ENCODE data around the gene BEND5.

Gene BEND5

DNA sequence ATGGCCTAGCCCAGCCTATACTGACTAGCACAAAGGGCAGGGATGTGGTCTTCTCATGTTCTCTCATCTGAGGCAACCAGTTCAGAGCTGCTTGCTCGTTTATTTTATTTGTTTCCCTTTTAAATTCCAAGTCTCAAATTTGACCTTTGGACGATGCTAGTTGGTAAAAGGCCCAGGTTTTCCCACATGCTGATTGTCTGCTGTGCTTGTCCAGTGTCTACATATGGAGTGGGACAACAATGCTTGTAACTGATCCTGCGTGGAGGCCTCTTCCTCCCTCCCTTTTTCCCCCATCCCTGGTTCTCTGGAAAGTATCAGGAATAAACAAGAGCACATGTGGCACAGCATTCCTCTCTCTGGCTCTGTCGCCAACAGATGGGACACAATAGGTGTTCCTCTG, 34.0 kb upstream of the BEND5 start:
- no peak overlapping the region for H4K91ac ChIP-seq (ENCODE audit: low read depth, low read length)
- WGBS (ENCODE audit: extremely low coverage, insufficient coverage, insufficient read length): no CpG with 5 or more reads among the region's 4 CpGs
- no peak overlapping the region for H3K4me2 ChIP-seq (ENCODE audit: low read length)
- no peak overlapping the region for H2BK5ac ChIP-seq (ENCODE audit: low read depth, low read length, poor library complexity)
- H3K27me3 ChIP-seq (ENCODE audit: insufficient read depth, low read length): no peaks in the 10 kb centered on the region
- no peak overlapping the region for H3K9ac ChIP-seq (ENCODE audit: low read length)
- H3K79me1 ChIP-seq (ENCODE audit: low read length): no peaks in the 10 kb centered on the region
- H3K27ac ChIP-seq (ENCODE audit: low read depth, low read length): no peak overlapping the region
- no peaks in the 10 kb centered on the region for H3K36me3 ChIP-seq (ENCODE audit: control insufficient read depth in 1 of 2, insufficient read depth in 2 of 2, low read length in 2 of 2)
- H3K9me3 ChIP-seq (ENCODE audit: insufficient read depth, low read depth, low read length): no peaks in the 10 kb centered on the region
- H2BK12ac ChIP-seq (ENCODE audit: low read length): no peak overlapping the region
- H3K14ac ChIP-seq (ENCODE audit: low read length): no peak overlapping the region
- H3K4me1 ChIP-seq (ENCODE audit: control insufficient read depth in 1 of 2, insufficient read depth in 2 of 2, low read length in 2 of 2): no peaks in the 10 kb centered on the region
- H3K4me3 ChIP-seq (ENCODE audit: low read depth, low read length): no peak overlapping the region
- no peak overlapping the region for H3K23ac ChIP-seq (ENCODE audit: low read length)
- H4K8ac ChIP-seq (ENCODE audit: low read depth, low read length): no peak overlapping the region
- H3K4ac ChIP-seq (ENCODE audit: low read depth, low read length): no peak overlapping the region
- no peak for DNase-seq
- H2AFZ ChIP-seq (ENCODE audit: insufficient read depth, low read length, poor library complexity): no peak overlapping the region
- H3K79me2 ChIP-seq (ENCODE audit: control insufficient read depth, insufficient read depth, low read length, poor library complexity): no peaks in the 10 kb centered on the region
- H4K12ac ChIP-seq (ENCODE audit: low read depth, low read length): no peak overlapping the region
- no peak overlapping the region for H3K18ac ChIP-seq (ENCODE audit: low read length)
- H2AK5ac ChIP-seq (ENCODE audit: low read length): no peak overlapping the region
- H2BK120ac ChIP-seq (ENCODE audit: insufficient read depth, low read length, poor library complexity): no peak overlapping the region

DNA sequence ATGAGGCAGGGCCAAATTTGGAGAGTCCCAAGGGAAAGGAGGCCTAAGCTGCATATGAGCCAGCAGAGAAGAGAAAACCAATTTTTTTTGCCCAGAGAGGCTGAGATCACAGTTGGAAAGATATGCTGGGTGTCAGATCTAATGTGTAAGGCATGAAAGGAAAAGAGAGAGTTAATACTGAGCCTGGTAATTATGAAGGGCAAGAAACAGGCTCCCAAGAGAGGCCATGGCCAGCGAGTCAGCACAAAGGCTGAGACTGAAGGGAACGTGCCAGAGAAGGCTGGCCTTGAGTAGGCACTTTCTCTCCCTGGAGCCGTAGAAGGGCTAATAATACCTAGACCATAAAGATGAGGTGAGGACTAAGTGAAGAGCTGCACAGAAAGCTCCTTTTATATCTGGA, 31.8 kb upstream of the BEND5 start:
- H4K8ac ChIP-seq (ENCODE audit: low read depth, low read length): no peak overlapping the region
- H3K4ac ChIP-seq (ENCODE audit: low read depth, low read length): no peak overlapping the region
- no peaks in the 10 kb centered on the region for H3K4me1 ChIP-seq (ENCODE audit: control insufficient read depth in 1 of 2, insufficient read depth in 2 of 2, low read length in 2 of 2)
- H3K27ac ChIP-seq (ENCODE audit: low read depth, low read length): no peak overlapping the region
- no peak overlapping the region for H3K4me2 ChIP-seq (ENCODE audit: low read length)
- no peaks in the 10 kb centered on the region for H3K79me2 ChIP-seq (ENCODE audit: control insufficient read depth, insufficient read depth, low read length, poor library complexity)
- H3K4me3 ChIP-seq (ENCODE audit: low read depth, low read length): no peak overlapping the region
- H3K9ac ChIP-seq (ENCODE audit: low read length): no peak overlapping the region
- H3K23ac ChIP-seq (ENCODE audit: low read length): no peak overlapping the region
- no peak overlapping the region for H3K14ac ChIP-seq (ENCODE audit: low read length)
- H2BK5ac ChIP-seq (ENCODE audit: low read depth, low read length, poor library complexity): no peak overlapping the region
- H2BK120ac ChIP-seq (ENCODE audit: insufficient read depth, low read length, poor library complexity): no peak overlapping the region
- H2BK12ac ChIP-seq (ENCODE audit: low read length): no peak overlapping the region
- no peak overlapping the region for H2AK5ac ChIP-seq (ENCODE audit: low read length)
- WGBS (ENCODE audit: extremely low coverage, insufficient coverage, insufficient read length): no CpG with 5 or more reads among the region's 3 CpGs
- H3K27me3 ChIP-seq (ENCODE audit: insufficient read depth, low read length): no peaks in the 10 kb centered on the region
- H3K36me3 ChIP-seq (ENCODE audit: control insufficient read depth in 1 of 2, insufficient read depth in 2 of 2, low read length in 2 of 2): no peaks in the 10 kb centered on the region
- no peak overlapping the region for H3K18ac ChIP-seq (ENCODE audit: low read length)
- no peak for DNase-seq
- no peak overlapping the region for H2AFZ ChIP-seq (ENCODE audit: insufficient read depth, low read length, poor library complexity)
- no peaks in the 10 kb centered on the region for H3K9me3 ChIP-seq (ENCODE audit: insufficient read depth, low read depth, low read length)
- no peak overlapping the region for H4K12ac ChIP-seq (ENCODE audit: low read depth, low read length)
- H4K91ac ChIP-seq (ENCODE audit: low read depth, low read length): no peak overlapping the region
- H3K79me1 ChIP-seq (ENCODE audit: low read length): no peaks in the 10 kb centered on the region

DNA sequence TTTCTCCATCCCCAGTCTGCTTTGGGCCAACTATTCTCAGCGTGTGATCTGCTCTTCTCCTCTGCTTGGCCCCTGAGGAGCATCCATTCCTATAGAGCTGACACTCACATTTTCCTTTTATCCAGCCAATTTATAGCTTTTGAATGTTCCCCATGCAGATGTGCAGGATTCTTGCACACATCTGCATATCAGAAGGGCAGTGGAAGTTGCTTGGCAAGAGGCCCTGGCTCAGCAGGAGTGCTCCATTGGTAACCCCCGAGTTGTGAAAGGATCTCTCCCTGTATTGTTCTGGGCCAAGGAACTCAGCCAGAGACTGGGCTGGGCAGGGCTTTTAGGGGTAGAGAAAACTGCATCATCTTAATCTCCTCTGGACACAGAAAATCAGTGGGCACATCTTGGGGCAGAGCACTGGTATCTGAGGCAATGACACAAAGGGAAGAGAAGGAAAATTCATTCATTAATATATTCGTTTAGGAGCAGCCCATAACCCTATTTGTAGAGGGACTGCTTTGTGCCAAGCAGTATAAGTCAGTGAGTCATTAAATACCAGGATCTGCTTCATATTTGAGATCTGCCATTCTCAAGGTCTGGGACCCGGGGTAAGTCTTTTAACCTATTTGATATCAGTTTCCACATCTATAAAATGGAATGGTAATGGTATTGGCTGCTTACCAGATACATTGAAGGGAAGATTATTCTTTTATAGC, 31.0 kb upstream of the BEND5 start:
- Histone ChIP-seq H3K4ac (ENCODE audit: low read depth, low read length) (no peak overlapping the region), H4K91ac (ENCODE audit: low read depth, low read length) (no peak overlapping the region), H3K4me2 (ENCODE audit: low read length) (no peak overlapping the region), H3K27me3 (ENCODE audit: insufficient read depth, low read length) (no peaks in the 10 kb centered on the region), H3K18ac (ENCODE audit: low read length) (no peak overlapping the region), H2BK120ac (ENCODE audit: insufficient read depth, low read length, poor library complexity) (no peak overlapping the region), H3K23ac (ENCODE audit: low read length) (no peak overlapping the region), H2BK12ac (ENCODE audit: low read length) (no peak overlapping the region), H3K27ac (ENCODE audit: low read depth, low read length) (no peak overlapping the region), H3K4me1 (ENCODE audit: control insufficient read depth in 1 of 2, insufficient read depth in 2 of 2, low read length in 2 of 2) (no peaks in the 10 kb centered on the region), H3K9me3 (ENCODE audit: insufficient read depth, low read depth, low read length) (no peaks in the 10 kb centered on the region), H3K79me1 (ENCODE audit: low read length) (no peaks in the 10 kb centered on the region), H4K12ac (ENCODE audit: low read depth, low read length) (no peak overlapping the region), H4K8ac (ENCODE audit: low read depth, low read length) (no peak overlapping the region), H2AFZ (ENCODE audit: insufficient read depth, low read length, poor library complexity) (no peak overlapping the region), H3K4me3 (ENCODE audit: low read depth, low read length) (no peak overlapping the region), H3K36me3 (ENCODE audit: control insufficient read depth in 1 of 2, insufficient read depth in 2 of 2, low read length in 2 of 2) (no peaks in the 10 kb centered on the region), H2AK5ac (ENCODE audit: low read length) (no peak overlapping the region), H3K79me2 (ENCODE audit: control insufficient read depth, insufficient read depth, low read length, poor library complexity) (no peaks in the 10 kb centered on the region), H3K9ac (ENCODE audit: low read length) (no peak overlapping the region), H2BK5ac (ENCODE audit: low read depth, low read length, poor library complexity) (no peak overlapping the region), H3K14ac (ENCODE audit: low read length) (no peak overlapping the region)
- no peak for DNase-seq
- WGBS (ENCODE audit: extremely low coverage, insufficient coverage, insufficient read length): no CpG with 5 or more reads among the region's 4 CpGs

DNA sequence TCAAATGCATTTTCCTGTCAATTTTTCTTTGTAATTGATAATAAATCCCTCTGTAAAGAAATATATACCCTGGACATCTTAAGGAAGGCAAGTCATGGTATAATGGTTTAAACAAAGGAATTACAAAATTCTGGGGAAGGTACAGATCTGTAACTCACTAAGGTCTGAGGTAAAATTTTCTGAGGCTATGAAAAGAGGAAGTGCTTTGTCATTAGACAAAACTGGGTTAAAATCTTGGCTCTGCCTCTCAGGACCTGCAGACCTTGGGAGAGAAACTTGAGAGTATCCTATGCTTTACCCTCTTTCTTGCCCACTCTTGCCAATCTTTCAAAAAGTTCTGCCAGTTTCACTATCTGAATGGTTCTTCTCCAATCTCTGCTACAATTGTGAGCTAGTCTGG, 26.8 kb upstream of the BEND5 start:
- H3K79me2 ChIP-seq (ENCODE audit: control insufficient read depth, insufficient read depth, low read length, poor library complexity): no peaks in the 10 kb centered on the region
- H3K4me1 ChIP-seq (ENCODE audit: control insufficient read depth in 1 of 2, insufficient read depth in 2 of 2, low read length in 2 of 2): no peaks in the 10 kb centered on the region
- no peaks in the 10 kb centered on the region for H3K36me3 ChIP-seq (ENCODE audit: control insufficient read depth in 1 of 2, insufficient read depth in 2 of 2, low read length in 2 of 2)
- no peak overlapping the region for H2BK12ac ChIP-seq (ENCODE audit: low read length)
- no peak overlapping the region for H3K23ac ChIP-seq (ENCODE audit: low read length)
- no peak for DNase-seq
- H4K12ac ChIP-seq (ENCODE audit: low read depth, low read length): no peak overlapping the region
- H4K91ac ChIP-seq (ENCODE audit: low read depth, low read length): no peak overlapping the region
- H3K4ac ChIP-seq (ENCODE audit: low read depth, low read length): no peak overlapping the region
- no peak overlapping the region for H2BK120ac ChIP-seq (ENCODE audit: insufficient read depth, low read length, poor library complexity)
- no peak overlapping the region for H3K27ac ChIP-seq (ENCODE audit: low read depth, low read length)
- H3K14ac ChIP-seq (ENCODE audit: low read length): no peak overlapping the region
- H3K27me3 ChIP-seq (ENCODE audit: insufficient read depth, low read length): no peaks in the 10 kb centered on the region
- H3K4me2 ChIP-seq (ENCODE audit: low read length): no peak overlapping the region
- no peak overlapping the region for H3K18ac ChIP-seq (ENCODE audit: low read length)
- H3K79me1 ChIP-seq (ENCODE audit: low read length): no peaks in the 10 kb centered on the region
- H3K4me3 ChIP-seq (ENCODE audit: low read depth, low read length): no peak overlapping the region
- no peak overlapping the region for H2BK5ac ChIP-seq (ENCODE audit: low read depth, low read length, poor library complexity)
- no peak overlapping the region for H2AK5ac ChIP-seq (ENCODE audit: low read length)
- H3K9ac ChIP-seq (ENCODE audit: low read length): no peak overlapping the region
- no peak overlapping the region for H2AFZ ChIP-seq (ENCODE audit: insufficient read depth, low read length, poor library complexity)
- H3K9me3 ChIP-seq (ENCODE audit: insufficient read depth, low read depth, low read length): peaks cover 2% of the 10 kb centered on the region
- no peak overlapping the region for H4K8ac ChIP-seq (ENCODE audit: low read depth, low read length)

Data from trophoblast cell (in vitro differentiated cells and primary cell).